22Rv1 (cell line): ENCODE measurements around the gene CUL4A.

ENCODE experiments used
- H3K27ac ChIP-seq: fragments of 450-650 bp; 2 replicates; pipeline ENCODE4 v1.5.1; 2017
- ZFX ChIP-seq: fragments of 450-650 bp; IDR thresholded peaks from 2 replicates; pipeline ENCODE4 v1.6.1; 2017; ENCODE audit warnings: antibody characterized with exemption, borderline replicate concordance
- TF ChIP-seq, protein P1 (sequence below): fragments of 450-650 bp; IDR thresholded peaks from 2 replicates; pipeline ENCODE4 v1.5.1; 2017; ENCODE audit warnings: mild to moderate bottlenecking

Gene CUL4A

GRCh38 chr13:113166681-113167080 is 42.7 kb upstream of the CUL4A start:
- H3K27ac ChIP-seq = no peak overlapping the region
- TF ChIP-seq, protein P1, sequence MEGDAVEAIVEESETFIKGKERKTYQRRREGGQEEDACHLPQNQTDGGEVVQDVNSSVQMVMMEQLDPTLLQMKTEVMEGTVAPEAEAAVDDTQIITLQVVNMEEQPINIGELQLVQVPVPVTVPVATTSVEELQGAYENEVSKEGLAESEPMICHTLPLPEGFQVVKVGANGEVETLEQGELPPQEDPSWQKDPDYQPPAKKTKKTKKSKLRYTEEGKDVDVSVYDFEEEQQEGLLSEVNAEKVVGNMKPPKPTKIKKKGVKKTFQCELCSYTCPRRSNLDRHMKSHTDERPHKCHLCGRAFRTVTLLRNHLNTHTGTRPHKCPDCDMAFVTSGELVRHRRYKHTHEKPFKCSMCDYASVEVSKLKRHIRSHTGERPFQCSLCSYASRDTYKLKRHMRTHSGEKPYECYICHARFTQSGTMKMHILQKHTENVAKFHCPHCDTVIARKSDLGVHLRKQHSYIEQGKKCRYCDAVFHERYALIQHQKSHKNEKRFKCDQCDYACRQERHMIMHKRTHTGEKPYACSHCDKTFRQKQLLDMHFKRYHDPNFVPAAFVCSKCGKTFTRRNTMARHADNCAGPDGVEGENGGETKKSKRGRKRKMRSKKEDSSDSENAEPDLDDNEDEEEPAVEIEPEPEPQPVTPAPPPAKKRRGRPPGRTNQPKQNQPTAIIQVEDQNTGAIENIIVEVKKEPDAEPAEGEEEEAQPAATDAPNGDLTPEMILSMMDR = no peak
- TF ChIP-seq ZFX = no peak

DNA sequence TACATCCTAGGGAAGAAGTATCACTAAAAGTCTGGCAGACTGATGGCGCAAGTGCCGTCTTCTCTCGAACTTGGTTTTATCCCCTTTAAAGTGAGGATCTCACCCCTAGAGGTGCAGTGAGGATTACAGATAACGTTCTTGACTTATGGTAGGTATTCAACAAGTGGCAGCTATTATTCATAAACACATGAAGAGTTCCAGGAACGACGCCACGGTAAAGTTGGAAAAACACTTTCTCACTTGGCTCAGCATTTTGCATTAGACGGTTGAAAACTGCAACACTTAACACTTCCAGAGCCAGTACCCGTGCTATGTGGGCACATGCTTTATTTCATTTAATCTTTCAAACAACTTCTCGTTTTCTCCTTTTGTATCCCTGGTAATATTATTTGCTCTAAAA is 42.3 kb upstream of the CUL4A start:
- H3K27ac ChIP-seq = no peak overlapping the region
- TF ChIP-seq, protein P1 = no peak
- no peak for TF ChIP-seq ZFX

- TF ChIP-seq ZFX = no peak
- TF ChIP-seq, protein P1 = no peak
These were observed 41.8 kb upstream of the CUL4A start for GRCh38 chr13:113167575-113167974.

GRCh38 chr13:113168211-113168610 is 41.2 kb upstream of the CUL4A start:
- TF ChIP-seq ZFX = no peak
- TF ChIP-seq, protein P1 = no peak
- no peak overlapping the region for H3K27ac ChIP-seq

More at GRCh38 chr13:113167575-113167974, 41.8 kb upstream of the CUL4A start:
- no peak overlapping the region for H3K27ac ChIP-seq

DNA sequence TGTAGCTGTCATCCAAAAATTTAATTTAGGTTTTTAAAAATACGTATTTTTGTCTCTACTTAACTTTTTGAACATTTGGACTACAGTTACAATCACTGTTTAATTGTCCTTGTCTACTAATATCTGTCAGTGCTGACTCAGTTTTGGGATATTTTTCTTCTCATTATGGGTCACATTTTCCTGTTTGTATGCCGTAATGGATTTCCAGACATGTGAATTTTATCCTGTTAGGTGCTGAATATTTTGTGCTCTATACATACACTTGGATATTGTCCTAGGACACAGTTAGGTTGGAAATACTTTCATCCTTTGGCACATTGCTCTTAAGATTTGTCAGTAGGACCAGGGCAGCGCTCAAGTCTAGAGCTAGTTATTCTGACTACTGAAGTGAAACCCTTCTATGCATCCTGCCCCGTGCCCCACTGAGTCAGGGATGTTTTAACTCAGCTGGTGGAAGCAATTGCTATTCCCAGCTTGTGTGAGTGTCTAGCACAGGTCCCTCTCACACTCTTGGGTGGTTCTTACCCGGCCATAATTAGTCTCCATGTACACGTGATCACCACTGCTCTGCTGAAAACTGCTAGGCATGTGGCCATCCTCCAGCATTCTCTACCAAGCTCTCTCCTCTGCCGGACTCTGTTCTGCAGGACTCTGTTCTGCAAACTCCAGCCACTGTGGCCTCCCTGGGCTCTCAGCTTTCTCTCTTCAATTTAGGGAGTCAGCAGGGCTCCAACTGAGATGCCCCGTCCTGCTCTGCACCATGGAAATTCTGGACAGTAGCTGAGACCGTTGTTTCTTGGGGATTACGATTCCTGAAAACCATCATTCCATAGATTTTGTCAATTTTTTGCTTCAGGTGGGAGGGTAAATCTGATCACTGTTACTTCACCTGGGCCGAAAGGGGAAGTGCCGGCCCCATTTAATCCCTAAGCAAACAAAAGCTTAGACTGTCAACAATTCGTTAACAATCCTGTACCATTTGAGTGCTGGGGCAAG is 39.8 kb upstream of the CUL4A start:
- TF ChIP-seq, protein P1 = no peak
- TF ChIP-seq ZFX = no peak

DNA sequence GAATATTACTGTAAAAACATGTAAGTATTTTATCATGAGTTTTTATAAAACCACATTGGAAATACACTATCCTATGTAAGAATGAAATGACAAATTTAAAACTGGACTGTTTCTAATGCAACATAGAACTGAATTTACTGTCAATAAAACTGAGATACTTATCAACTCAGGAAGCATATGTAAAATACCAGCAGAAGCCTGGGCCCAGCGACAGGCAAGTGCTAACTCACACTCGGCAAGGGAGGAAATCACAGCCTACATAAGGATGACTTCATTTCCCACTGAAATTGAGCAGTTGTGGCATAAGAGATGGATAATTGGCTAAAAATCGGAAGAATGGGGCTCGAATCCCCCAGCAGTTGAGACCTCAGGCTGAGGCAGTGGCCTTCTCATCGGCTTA is 38.9 kb upstream of the CUL4A start:
- TF ChIP-seq ZFX = no peak
- TF ChIP-seq, protein P1 = no peak
- no peak overlapping the region for H3K27ac ChIP-seq

More for the DNA sequence above, 39.8 kb upstream of the CUL4A start:
- no peak overlapping the region for H3K27ac ChIP-seq
